Measurements from ENCODE around the gene NLGN1.

DNA sequence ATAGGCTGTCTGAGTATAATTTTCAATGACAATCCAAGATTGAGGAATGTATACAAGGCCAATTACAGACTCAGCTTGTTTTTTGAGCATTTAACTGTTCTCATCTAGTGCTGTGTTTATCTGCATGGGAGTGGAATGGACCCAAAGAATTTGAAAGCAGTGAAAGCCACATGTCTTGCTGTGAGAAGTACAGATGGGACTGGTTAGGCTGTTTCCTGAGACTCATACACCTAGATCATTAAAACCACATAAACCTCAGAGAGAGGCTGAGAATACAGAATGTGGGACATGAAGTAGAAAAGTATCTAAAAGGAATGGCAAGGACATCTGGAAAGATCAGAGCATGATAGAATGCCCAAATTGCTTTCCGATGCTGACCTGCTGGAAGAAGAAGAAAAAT is 224.6 kb downstream of the NLGN1 start:
- TF ChIP-seq, protein P1, sequence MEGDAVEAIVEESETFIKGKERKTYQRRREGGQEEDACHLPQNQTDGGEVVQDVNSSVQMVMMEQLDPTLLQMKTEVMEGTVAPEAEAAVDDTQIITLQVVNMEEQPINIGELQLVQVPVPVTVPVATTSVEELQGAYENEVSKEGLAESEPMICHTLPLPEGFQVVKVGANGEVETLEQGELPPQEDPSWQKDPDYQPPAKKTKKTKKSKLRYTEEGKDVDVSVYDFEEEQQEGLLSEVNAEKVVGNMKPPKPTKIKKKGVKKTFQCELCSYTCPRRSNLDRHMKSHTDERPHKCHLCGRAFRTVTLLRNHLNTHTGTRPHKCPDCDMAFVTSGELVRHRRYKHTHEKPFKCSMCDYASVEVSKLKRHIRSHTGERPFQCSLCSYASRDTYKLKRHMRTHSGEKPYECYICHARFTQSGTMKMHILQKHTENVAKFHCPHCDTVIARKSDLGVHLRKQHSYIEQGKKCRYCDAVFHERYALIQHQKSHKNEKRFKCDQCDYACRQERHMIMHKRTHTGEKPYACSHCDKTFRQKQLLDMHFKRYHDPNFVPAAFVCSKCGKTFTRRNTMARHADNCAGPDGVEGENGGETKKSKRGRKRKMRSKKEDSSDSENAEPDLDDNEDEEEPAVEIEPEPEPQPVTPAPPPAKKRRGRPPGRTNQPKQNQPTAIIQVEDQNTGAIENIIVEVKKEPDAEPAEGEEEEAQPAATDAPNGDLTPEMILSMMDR (IDR thresholded peaks at IDR 0.05) = no peak
- no peak for TF ChIP-seq POLR2A (IDR thresholded peaks at IDR 0.05)

Data from heart left ventricle (tissue), 13 donors.